Trophoblast cell (in vitro differentiated cells and primary cell): Measurements from ENCODE around the gene LIN7C.
"Not testable (repeated sequence)": the region's sequence is repeated elsewhere in the genome, so short reads cannot be mapped to it uniquely, and the experiment has no call there.

Experiments used
- DNase-seq, 2 donors: peaks; one replicate each; pipeline ENCODE4 v3.0.0-alpha.2; 2016
- H2AFZ ChIP-seq: 2 replicates; pipeline ENCODE4 v1.6.1; 2013; ENCODE audit warnings: low read length, moderate library complexity, mild to moderate bottlenecking; ENCODE audit not compliant: insufficient read depth, poor library complexity
- H2AK5ac ChIP-seq: 2 replicates; pipeline ENCODE4 v1.6.1; 2013; ENCODE audit warnings: mild to moderate bottlenecking, low read length
- H2BK120ac ChIP-seq: 2 replicates; pipeline ENCODE4 v1.6.1; 2013; ENCODE audit warnings: low read length, mild to moderate bottlenecking, moderate library complexity; ENCODE audit not compliant: insufficient read depth, poor library complexity
- H2BK12ac ChIP-seq: 2 replicates; pipeline ENCODE4 v1.6.1; 2013; ENCODE audit warnings: mild to moderate bottlenecking, low read length, moderate library complexity
- H2BK5ac ChIP-seq: 2 replicates; pipeline ENCODE4 v1.6.1; 2013; ENCODE audit warnings: low read length, low read depth, moderate library complexity, mild to moderate bottlenecking; ENCODE audit not compliant: poor library complexity
- H3K14ac ChIP-seq: 2 replicates; pipeline ENCODE4 v1.6.1; 2013; ENCODE audit warnings: mild to moderate bottlenecking, low read length
- H3K18ac ChIP-seq: 2 replicates; pipeline ENCODE4 v1.6.1; 2013; ENCODE audit warnings: mild to moderate bottlenecking, low read length
- H3K23ac ChIP-seq: 2 replicates; pipeline ENCODE4 v1.6.1; 2013; ENCODE audit warnings: low read length
- H3K27ac ChIP-seq: 2 replicates; pipeline ENCODE4 v1.5.1; 2013; ENCODE audit warnings: low read depth, mild to moderate bottlenecking, inconsistent platforms, low read length, moderate library complexity
- H3K27me3 ChIP-seq: 2 replicates; pipeline ENCODE4 v1.6.1; 2013; ENCODE audit warnings: inconsistent platforms, mild to moderate bottlenecking, low read length, moderate library complexity; ENCODE audit not compliant: insufficient read depth
- H3K36me3 ChIP-seq, 2 experiments: 1 replicate in 1 of 2; 2 replicates in 1 of 2; pipeline ENCODE4 v1.6.1; 2013; ENCODE audit warnings: low read length in 2 of 2, mild to moderate bottlenecking in 2 of 2, moderate library complexity in 1 of 2; ENCODE audit not compliant: insufficient read depth in 2 of 2, control insufficient read depth in 1 of 2
- H3K4ac ChIP-seq: 2 replicates; pipeline ENCODE4 v1.6.1; 2013; ENCODE audit warnings: low read depth, mild to moderate bottlenecking, low read length, moderate library complexity
- H3K4me1 ChIP-seq, 2 experiments: 1 replicate in 1 of 2; 2 replicates in 1 of 2; pipeline ENCODE4 v1.6.1; 2013; ENCODE audit warnings: low read length in 2 of 2, mild to moderate bottlenecking in 2 of 2, moderate library complexity in 1 of 2; ENCODE audit not compliant: insufficient read depth in 2 of 2, control insufficient read depth in 1 of 2
- H3K4me2 ChIP-seq: 2 replicates; pipeline ENCODE4 v1.6.1; 2013; ENCODE audit warnings: inconsistent platforms, mild to moderate bottlenecking, low read length, moderate library complexity
- H3K4me3 ChIP-seq: 2 replicates; pipeline ENCODE4 v1.5.1; 2013; ENCODE audit warnings: mild to moderate bottlenecking, low read depth, low read length, inconsistent platforms
- H3K79me1 ChIP-seq: one replicate; pipeline ENCODE4 v1.6.1; 2013; ENCODE audit warnings: low read length
- H3K79me2 ChIP-seq: 2 replicates; pipeline ENCODE4 v1.6.1; 2013; ENCODE audit warnings: low read length, mild to moderate bottlenecking; ENCODE audit not compliant: control insufficient read depth, insufficient read depth, poor library complexity
- H3K9ac ChIP-seq: 2 replicates; pipeline ENCODE4 v1.6.1; 2013; ENCODE audit warnings: mild to moderate bottlenecking, low read length
- H3K9me3 ChIP-seq: 2 replicates; pipeline ENCODE4 v1.6.1; 2013; ENCODE audit warnings: low read depth, mild to moderate bottlenecking, control low read depth, inconsistent platforms, low read length; ENCODE audit not compliant: insufficient read depth
- H4K12ac ChIP-seq: 2 replicates; pipeline ENCODE4 v1.6.1; 2013; ENCODE audit warnings: low read depth, mild to moderate bottlenecking, low read length, moderate library complexity
- H4K8ac ChIP-seq: 2 replicates; pipeline ENCODE4 v1.6.1; 2013; ENCODE audit warnings: low read depth, mild to moderate bottlenecking, low read length, moderate library complexity
- H4K91ac ChIP-seq: one replicate; pipeline ENCODE4 v1.6.1; 2013; ENCODE audit warnings: low read depth, mild to moderate bottlenecking, low read length, moderate library complexity
- WGBS: extraction: QIAGEN DNeasy Blood & Tissue Kit; methylation state at CpG from one replicate; pipeline ENCODE4 v1.1.7; 2013; ENCODE audit warnings: missing lambda C conversion rate; ENCODE audit not compliant: insufficient read length, insufficient coverage; ENCODE audit errors: extremely low coverage; 5-methylcytosine and 5-hydroxymethylcytosine counted together

LIN7C gene

GRCh38 chr11:27517490-27517889 is 10.9 kb upstream of the LIN7C start:
- not testable (repeated sequence) for H3K9ac ChIP-seq, H3K79me1 ChIP-seq, H3K14ac ChIP-seq, H3K4ac ChIP-seq, H3K4me3 ChIP-seq, H3K4me2 ChIP-seq, H2BK120ac ChIP-seq, H3K79me2 ChIP-seq, H3K23ac ChIP-seq, H2BK5ac ChIP-seq, H3K27me3 ChIP-seq, DNase-seq, H2AFZ ChIP-seq, H3K4me1 ChIP-seq, H2AK5ac ChIP-seq, H2BK12ac ChIP-seq, H3K18ac ChIP-seq, H4K8ac ChIP-seq, H4K12ac ChIP-seq, H3K9me3 ChIP-seq, H3K36me3 ChIP-seq, H3K27ac ChIP-seq, H4K91ac ChIP-seq
- WGBS = no CpG with 5 or more reads among the region's 1 CpG

GRCh38 chr11:27514558-27514957 is 8.0 kb upstream of the LIN7C start:
- no CpG with 5 or more reads among the region's 4 CpGs for WGBS
- no peak overlapping the region for H3K14ac ChIP-seq
- no peak overlapping the region for H3K18ac ChIP-seq
- no peak overlapping the region for H3K4me3 ChIP-seq
- H3K79me1 ChIP-seq = no peaks in the 10 kb centered on the region
- no peak overlapping the region for H3K27ac ChIP-seq
- H4K91ac ChIP-seq = no peak overlapping the region
- H3K4me1 ChIP-seq = no peaks in the 10 kb centered on the region
- H2AFZ ChIP-seq = no peak overlapping the region
- H3K9me3 ChIP-seq = no peaks in the 10 kb centered on the region
- H3K4me2 ChIP-seq = no peak overlapping the region
- H4K12ac ChIP-seq = no peak overlapping the region
- H2BK5ac ChIP-seq = no peak overlapping the region
- H3K27me3 ChIP-seq = no peaks in the 10 kb centered on the region
- no peak overlapping the region for H4K8ac ChIP-seq
- H3K36me3 ChIP-seq = no peaks in the 10 kb centered on the region
- H2BK120ac ChIP-seq = no peak overlapping the region
- no peaks in the 10 kb centered on the region for H3K79me2 ChIP-seq
- H2AK5ac ChIP-seq = no peak overlapping the region
- DNase-seq = no peak
- H3K23ac ChIP-seq = no peak overlapping the region
- no peak overlapping the region for H3K4ac ChIP-seq
- no peak overlapping the region for H2BK12ac ChIP-seq
- no peak overlapping the region for H3K9ac ChIP-seq

- Histone ChIP-seq H3K4ac (no peak overlapping the region), H3K4me3 (no peak overlapping the region), H3K9me3 (no peaks in the 10 kb centered on the region), H2AFZ (no peak overlapping the region), H3K9ac (no peak overlapping the region), H3K4me2 (no peak overlapping the region), H2BK5ac (no peak overlapping the region), H3K4me1 (no peaks in the 10 kb centered on the region), H4K8ac (no peak overlapping the region), H3K36me3 (no peaks in the 10 kb centered on the region), H2AK5ac (no peak overlapping the region), H3K18ac (no peak overlapping the region), H3K79me2 (no peaks in the 10 kb centered on the region), H3K27ac (no peak overlapping the region), H2BK120ac (no peak overlapping the region), H3K23ac (no peak overlapping the region), H4K12ac (no peak overlapping the region), H4K91ac (no peak overlapping the region), H3K79me1 (no peaks in the 10 kb centered on the region), H3K14ac (no peak overlapping the region), H2BK12ac (no peak overlapping the region), H3K27me3 (no peaks in the 10 kb centered on the region)
- DNase-seq = no peak
- no CpG with 5 or more reads among the region's 4 CpGs for WGBS
These were observed 7.5 kb upstream of the LIN7C start for GRCh38 chr11:27514076-27514475.

- WGBS = no CpG with 5 or more reads among the region's 2 CpGs
- H2AFZ ChIP-seq = no peak overlapping the region
- DNase-seq = no peak
- H3K4me1 ChIP-seq = no peaks in the 10 kb centered on the region
- H2BK120ac ChIP-seq = no peak overlapping the region
- no peak overlapping the region for H2AK5ac ChIP-seq
- H3K79me2 ChIP-seq = no peaks in the 10 kb centered on the region
- no peaks in the 10 kb centered on the region for H3K36me3 ChIP-seq
- H3K18ac ChIP-seq = no peak overlapping the region
- no peak overlapping the region for H3K9ac ChIP-seq
- no peaks in the 10 kb centered on the region for H3K79me1 ChIP-seq
- no peak overlapping the region for H2BK12ac ChIP-seq
- H2BK5ac ChIP-seq = no peak overlapping the region
- no peaks in the 10 kb centered on the region for H3K9me3 ChIP-seq
- no peak overlapping the region for H4K12ac ChIP-seq
- H3K27me3 ChIP-seq = no peaks in the 10 kb centered on the region
- H3K27ac ChIP-seq = no peak overlapping the region
- H3K4me2 ChIP-seq = no peak overlapping the region
- H3K4me3 ChIP-seq = no peak overlapping the region
- H4K8ac ChIP-seq = no peak overlapping the region
- H3K4ac ChIP-seq = no peak overlapping the region
- no peak overlapping the region for H4K91ac ChIP-seq
- H3K14ac ChIP-seq = no peak overlapping the region
- H3K23ac ChIP-seq = no peak overlapping the region
These were observed 6.8 kb upstream of the LIN7C start for GRCh38 chr11:27513389-27513788.
